Activated CD4-positive, alpha-beta T cell treated with anti-CD3 and anti-CD28 coated beads for 36 hours (primary cell): ENCODE data around the gene FAM78A. TPM values are rescaled to one million over a fixed set of nuclear protein-coding genes. Genes with fewer than 3 reads are reported as not detected.

Experiments used
- ATAC-seq: fragments of 200-7000 bp; cut with Tn5 transposase; one replicate; pipeline ENCODE4 v1.10.0; 2021; ENCODE audit warnings: mild to moderate bottlenecking, moderate library complexity
- CTCF ChIA-PET: fragments of 350-600 bp; sonication (Branson Sonifier 250); formaldehyde crosslinking; loops from one replicate; lab custom pipeline; 2021; ENCODE audit warnings: antibody characterized with exemption; lab: Charles Lee
- POLR2A ChIA-PET: fragments of 350-600 bp; sonication (Branson Sonifier 250); formaldehyde crosslinking; loops from one replicate; lab custom pipeline; 2021; ENCODE audit warnings: antibody characterized with exemption, inconsistent platforms; lab: Charles Lee
- DNase-seq: peaks from one replicate; pipeline ENCODE4 v3.0.0-alpha.2; 2020
- H3K27ac Mint-ChIP-seq: one replicate; pipeline ENCODE4 v1.8.0; 2021; ENCODE audit warnings: mixed read lengths
- H3K27me3 Mint-ChIP-seq: one replicate; pipeline ENCODE4 v1.8.0; 2021; ENCODE audit warnings: mixed read lengths
- H3K36me3 Mint-ChIP-seq: one replicate; pipeline ENCODE4 v1.8.0; 2021; ENCODE audit warnings: low read depth, mixed read lengths
- H3K4me1 Mint-ChIP-seq: one replicate; pipeline ENCODE4 v1.8.0; 2021; ENCODE audit warnings: mixed read lengths
- H3K4me3 Mint-ChIP-seq: one replicate; pipeline ENCODE4 v1.8.0; 2021; ENCODE audit warnings: mild to moderate bottlenecking, moderate library complexity, mixed read lengths
- H3K9me3 Mint-ChIP-seq: one replicate; pipeline ENCODE4 v1.8.0; 2021; ENCODE audit warnings: low read depth, mixed read lengths
- intact Hi-C, 2 experiments: fragments of 100-400 bp; cut with DNase I in 1 of 2; cut with micrococcal nuclease in 1 of 2; formaldehyde crosslinking; loops; one replicate each; pipeline versions ENCODE4 v1.14.2 to v1.15.1; 2022 to 2024; cut with DNase I, micrococcal nuclease
- total RNA-seq, 2 experiments: library from RNA; stranded (reverse); gene quantifications; one replicate each; pipeline ENCODE4 v1.2.3, GENCODE V29; 2021

Gene FAM78A
- total RNA-seq, 2 experiments from 2014 or later, result 36.6 to 52.3 TPM

DNA sequence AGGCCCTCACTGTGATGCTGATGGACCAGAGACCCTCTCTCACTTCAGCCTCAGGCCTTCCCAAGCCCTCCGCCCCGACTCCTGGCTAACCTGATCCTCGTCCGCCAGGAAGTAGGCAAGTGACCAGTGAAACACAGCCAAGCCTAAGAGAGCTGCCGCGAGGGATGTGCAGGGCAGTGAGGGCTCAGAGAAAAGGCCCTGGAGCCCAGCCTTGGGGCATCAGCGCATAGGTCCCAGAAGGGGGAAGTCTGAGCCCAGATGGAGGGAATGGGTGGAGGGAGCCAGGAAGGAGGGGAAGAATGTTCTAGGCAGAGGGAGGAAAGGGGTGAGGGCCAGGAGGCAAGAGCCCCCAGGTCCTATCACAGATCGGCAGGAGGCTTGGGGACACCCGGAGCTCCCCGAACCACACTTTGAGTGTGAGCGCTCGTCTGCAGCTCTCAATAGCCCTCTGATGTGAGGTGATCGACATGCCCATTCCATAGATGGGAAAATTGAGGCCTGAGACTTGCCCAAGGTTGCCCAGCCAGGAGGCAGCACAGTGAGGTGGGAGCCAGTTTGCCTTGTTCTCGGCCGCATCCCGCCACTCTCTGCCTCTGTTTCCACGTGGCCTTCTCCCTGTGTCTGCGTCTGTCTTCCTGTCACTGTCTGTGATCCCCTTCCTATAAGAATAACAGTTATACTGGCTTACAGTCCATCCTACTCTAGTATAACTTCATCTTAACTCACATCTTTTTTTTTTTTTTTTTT, 33.4 kb upstream of the FAM78A start:
- H3K9me3 Mint-ChIP-seq, result no peaks in the 10 kb centered on the region
- ChIA-PET POLR2A (no interaction called here), CTCF (interaction anchor here (1.1 to 1.4 kb wide), 2 partner anchors 12 to 26 kb away, joined by 4 read pairs; no protein-coding TSS in a partner anchor)
- intact Hi-C loops, result no loop called here
- H3K36me3 Mint-ChIP-seq, result no peaks in the 10 kb centered on the region
- no peaks in the 10 kb centered on the region for H3K27me3 Mint-ChIP-seq
- peaks cover 12% of the 10 kb centered on the region for H3K4me1 Mint-ChIP-seq
- no peak overlapping the region for H3K27ac Mint-ChIP-seq
- no peak for DNase-seq
- no peak overlapping the region for H3K4me3 Mint-ChIP-seq
- ATAC-seq, result no peak

DNA sequence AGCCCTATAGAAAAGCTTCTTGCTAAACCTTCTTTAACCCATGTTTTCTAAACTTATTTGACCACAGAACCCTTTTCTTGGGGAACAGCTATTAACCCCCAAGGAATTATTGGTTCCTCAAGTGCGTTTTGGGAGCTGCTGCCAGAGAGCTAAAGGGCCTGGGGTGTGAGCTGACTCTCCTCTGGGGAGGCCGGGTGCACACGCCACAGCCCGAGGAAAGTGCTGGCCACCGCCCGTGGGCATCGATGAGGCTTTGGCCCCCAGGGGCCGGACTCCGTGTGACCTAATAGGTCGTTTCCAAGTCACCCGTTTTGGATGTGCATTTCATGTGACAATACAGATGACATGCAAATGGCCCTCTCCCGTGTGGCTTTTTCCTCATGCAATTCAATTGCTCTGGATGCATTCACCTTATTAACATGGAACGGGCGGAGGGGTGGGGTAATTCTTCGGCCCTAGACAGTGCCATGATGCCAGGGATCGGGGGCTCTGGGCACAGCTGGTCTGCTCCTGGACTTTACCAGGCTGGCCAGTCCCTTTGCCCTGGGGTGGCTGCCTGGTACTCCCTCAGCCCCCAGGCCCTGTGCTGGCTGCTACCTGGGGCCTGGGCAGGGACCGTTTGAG, 32.7 kb upstream of the FAM78A start:
- Mint-ChIP-seq H3K27ac (no peak overlapping the region), H3K36me3 (no peaks in the 10 kb centered on the region), H3K4me1 (peaks cover 12% of the 10 kb centered on the region), H3K27me3 (no peaks in the 10 kb centered on the region), H3K4me3 (no peak overlapping the region), H3K9me3 (no peaks in the 10 kb centered on the region)
- ChIA-PET CTCF (interaction anchor here (0.6 to 1.4 kb wide), 2 partner anchors 27 to 42 kb away, joined by 4 read pairs; no protein-coding TSS in a partner anchor), POLR2A (no interaction called here)
- DNase-seq, result no peak
- intact Hi-C loops, result no loop called here
- ATAC-seq, result no peak

DNA sequence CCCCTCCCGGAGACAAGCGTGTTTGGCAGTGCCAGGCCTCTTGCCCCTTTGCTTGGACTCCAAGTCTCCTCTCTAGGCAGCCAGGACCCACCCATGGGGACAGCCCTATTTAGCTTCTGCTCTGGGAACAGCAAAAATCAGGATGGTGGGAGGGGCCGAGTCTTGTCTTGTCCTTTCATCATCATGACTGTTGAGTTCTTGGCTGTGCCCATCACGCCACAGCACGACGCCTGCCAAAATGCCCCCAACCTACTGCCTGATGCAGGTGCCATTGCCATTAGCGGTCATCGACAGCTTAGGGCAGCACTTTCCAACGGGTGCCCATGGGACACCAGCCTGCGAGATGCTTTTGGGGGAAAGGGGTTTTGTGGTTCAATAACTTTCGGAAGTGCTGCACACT, 32.1 kb upstream of the FAM78A start:
- no peaks in the 10 kb centered on the region for H3K27me3 Mint-ChIP-seq
- intact Hi-C loops, result no loop called here
- no peak overlapping the region for H3K4me3 Mint-ChIP-seq
- ChIA-PET CTCF (no interaction called here), POLR2A (no interaction called here)
- H3K4me1 Mint-ChIP-seq, result peaks cover 12% of the 10 kb centered on the region
- H3K27ac Mint-ChIP-seq, result peak overlapping the region; percentile 37
- H3K9me3 Mint-ChIP-seq, result no peaks in the 10 kb centered on the region
- no peaks in the 10 kb centered on the region for H3K36me3 Mint-ChIP-seq
- no peak for ATAC-seq
- DNase-seq, result no peak

DNA sequence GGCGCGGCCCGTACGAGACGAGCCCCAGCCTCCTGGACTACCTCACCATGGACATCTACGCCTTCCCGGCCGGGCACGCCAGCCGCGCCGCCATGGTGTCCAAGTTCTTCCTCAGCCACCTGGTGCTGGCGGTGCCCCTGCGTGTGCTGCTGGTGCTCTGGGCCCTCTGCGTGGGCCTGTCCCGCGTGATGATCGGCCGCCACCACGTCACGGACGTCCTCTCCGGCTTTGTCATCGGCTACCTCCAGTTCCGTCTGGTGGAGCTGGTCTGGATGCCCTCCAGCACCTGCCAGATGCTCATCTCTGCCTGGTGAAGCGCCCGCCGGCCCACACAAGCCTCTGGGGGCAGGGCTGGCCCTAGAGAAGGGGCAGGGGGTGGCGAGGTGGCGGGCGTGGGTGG, 31.7 kb upstream of the FAM78A start:
- Mint-ChIP-seq H3K4me3 (no peak overlapping the region), H3K36me3 (no peaks in the 10 kb centered on the region), H3K27me3 (no peaks in the 10 kb centered on the region), H3K9me3 (no peaks in the 10 kb centered on the region), H3K4me1 (peaks cover 12% of the 10 kb centered on the region), H3K27ac (no peak overlapping the region)
- ChIA-PET CTCF (no interaction called here), POLR2A (interaction anchor here (0.7 to 0.8 kb wide), 2 partner anchors 18 to 196 kb away, joined by 6 to 7 read pairs; no protein-coding TSS in a partner anchor)
- ATAC-seq, result no peak
- no peak for DNase-seq
- intact Hi-C loops, result no loop called here

DNA sequence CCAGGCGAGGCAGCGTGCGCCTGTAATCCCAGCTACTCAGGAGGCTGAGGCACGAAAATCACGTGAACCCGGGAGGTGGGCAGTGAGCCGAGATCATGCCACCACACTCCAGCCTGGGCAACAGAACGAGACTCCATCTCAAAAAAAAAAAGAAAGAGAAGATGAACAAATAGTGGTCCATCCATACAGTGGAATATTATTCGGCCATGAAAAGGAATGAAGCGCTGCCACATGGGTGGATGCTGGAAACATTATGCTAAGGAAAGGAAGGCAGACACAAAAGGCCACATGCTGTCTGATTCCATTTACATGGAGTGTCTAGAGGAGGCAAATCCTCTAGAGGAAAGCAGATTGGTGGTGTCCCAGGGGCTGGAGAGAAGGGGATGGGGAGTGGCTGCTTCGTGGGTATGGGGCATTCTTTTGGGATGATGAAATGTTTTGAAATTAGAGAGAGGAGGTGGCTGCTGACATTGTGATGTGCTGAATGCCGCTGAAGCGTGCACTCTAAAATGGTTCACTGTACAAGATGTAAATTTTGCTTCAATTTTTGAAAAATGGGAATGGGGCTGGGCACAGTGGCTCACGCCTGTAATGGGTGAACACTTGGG, 30.2 kb upstream of the FAM78A start:
- DNase-seq (no peak), ATAC-seq (no peak)
- intact Hi-C loops, result no loop called here
- ChIA-PET CTCF (no interaction called here), POLR2A (no interaction called here)
- Mint-ChIP-seq H3K4me1 (peaks cover 12% of the 10 kb centered on the region), H3K27ac (no peak overlapping the region), H3K9me3 (no peaks in the 10 kb centered on the region), H3K27me3 (no peaks in the 10 kb centered on the region), H3K36me3 (no peaks in the 10 kb centered on the region), H3K4me3 (no peak overlapping the region)

DNA sequence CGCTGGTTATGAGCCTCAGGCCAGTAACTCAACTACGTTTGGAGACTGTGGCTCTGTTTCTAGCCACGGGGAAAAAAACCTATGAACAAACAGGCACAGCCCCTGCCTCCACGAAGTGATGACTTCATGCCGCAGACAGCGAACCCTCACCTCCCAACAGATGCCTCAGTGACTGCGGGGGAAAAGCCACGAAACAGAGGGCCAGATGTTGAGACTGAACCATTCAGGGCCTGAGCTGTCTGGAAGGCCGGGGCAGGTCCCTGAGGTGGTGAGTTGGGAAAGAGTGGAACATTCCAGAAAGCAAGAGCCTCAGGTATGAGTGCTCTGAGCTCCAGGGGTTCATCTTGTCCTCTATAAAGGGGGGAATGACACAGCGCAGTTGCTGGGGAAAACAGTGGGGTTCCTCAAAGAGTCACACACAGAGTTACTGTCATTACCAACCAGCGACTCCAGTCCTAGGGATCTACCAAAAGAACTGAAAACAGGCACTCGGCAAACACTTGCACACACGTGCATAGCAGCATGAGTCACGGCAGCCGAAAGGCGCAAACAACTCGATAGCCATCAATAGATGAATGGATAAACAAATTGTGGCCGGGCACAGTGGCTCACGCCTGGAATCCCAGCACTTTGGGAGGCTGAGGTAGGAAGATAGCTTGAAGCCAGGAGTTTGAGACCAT, 28.5 kb upstream of the FAM78A start:
- Mint-ChIP-seq H3K4me1 (no peaks in the 10 kb centered on the region), H3K4me3 (no peak overlapping the region), H3K27me3 (no peaks in the 10 kb centered on the region), H3K9me3 (no peaks in the 10 kb centered on the region), H3K36me3 (no peaks in the 10 kb centered on the region), H3K27ac (no peak overlapping the region)
- ChIA-PET POLR2A (no interaction called here), CTCF (interaction anchor here (0.6 kb wide), 1 partner anchor 127 kb away, joined by 4 read pairs; no protein-coding TSS in a partner anchor)
- ATAC-seq, result no peak
- DNase-seq, result no peak
- intact Hi-C loops, result no loop called here

DNA sequence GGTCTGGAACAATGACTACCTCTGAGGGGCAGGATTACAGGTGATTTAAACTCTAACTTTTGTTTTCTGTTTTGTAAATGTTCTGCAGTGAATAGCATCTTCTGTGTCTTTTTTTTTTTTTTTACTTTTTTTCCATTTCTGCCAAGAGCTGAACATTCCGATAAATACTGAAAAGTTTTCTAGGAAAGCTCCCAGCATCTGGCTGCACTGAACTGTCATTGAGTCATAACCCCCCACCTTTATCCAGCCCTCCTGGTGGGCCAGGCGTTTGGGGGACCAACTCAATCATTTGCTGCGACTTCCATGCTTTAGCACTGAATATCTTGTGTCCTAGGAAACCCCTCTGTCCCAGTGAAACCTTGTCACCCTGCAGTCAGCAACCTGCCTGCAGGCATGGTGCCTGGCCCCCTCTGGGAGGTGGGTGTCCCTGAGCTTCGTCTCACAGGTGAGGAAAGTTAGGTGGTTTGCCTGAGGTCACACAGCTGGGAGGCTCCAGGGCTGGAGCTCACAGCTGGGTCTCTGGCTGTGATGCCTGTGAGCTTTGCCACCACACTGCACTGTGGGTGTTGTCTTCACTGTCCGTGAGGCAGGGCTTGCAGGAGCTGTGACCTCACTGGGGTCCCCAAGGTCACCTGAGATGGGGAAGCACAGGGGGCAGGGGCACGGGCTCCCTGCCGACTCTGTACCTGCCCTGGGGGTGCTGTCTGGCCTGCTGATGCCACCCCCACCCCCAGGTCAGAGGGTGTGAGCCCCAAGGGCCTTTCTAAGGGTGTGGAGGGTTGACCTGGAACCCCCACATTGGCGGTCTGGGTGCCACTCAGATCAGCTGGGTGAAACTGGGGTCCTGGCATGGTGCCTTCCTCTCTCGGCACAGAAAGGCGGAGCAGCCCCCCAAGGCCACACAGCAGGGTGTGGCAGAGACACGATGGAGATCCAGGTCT, 27.3 kb upstream of the FAM78A start:
- ChIA-PET CTCF (interaction anchor here (0.6 to 1.0 kb wide), 5 partner anchors 8 to 69 kb away, joined by 3 to 4 read pairs (median 3); no protein-coding TSS in a partner anchor), POLR2A (no interaction called here)
- DNase-seq (no peak), ATAC-seq (no peak)
- intact Hi-C loops, result no loop called here
- no peaks in the 10 kb centered on the region for H3K4me1 Mint-ChIP-seq
- no peaks in the 10 kb centered on the region for H3K27me3 Mint-ChIP-seq
- H3K36me3 Mint-ChIP-seq, result no peaks in the 10 kb centered on the region
- H3K4me3 Mint-ChIP-seq, result no peak overlapping the region
- no peak overlapping the region for H3K27ac Mint-ChIP-seq
- no peaks in the 10 kb centered on the region for H3K9me3 Mint-ChIP-seq

DNA sequence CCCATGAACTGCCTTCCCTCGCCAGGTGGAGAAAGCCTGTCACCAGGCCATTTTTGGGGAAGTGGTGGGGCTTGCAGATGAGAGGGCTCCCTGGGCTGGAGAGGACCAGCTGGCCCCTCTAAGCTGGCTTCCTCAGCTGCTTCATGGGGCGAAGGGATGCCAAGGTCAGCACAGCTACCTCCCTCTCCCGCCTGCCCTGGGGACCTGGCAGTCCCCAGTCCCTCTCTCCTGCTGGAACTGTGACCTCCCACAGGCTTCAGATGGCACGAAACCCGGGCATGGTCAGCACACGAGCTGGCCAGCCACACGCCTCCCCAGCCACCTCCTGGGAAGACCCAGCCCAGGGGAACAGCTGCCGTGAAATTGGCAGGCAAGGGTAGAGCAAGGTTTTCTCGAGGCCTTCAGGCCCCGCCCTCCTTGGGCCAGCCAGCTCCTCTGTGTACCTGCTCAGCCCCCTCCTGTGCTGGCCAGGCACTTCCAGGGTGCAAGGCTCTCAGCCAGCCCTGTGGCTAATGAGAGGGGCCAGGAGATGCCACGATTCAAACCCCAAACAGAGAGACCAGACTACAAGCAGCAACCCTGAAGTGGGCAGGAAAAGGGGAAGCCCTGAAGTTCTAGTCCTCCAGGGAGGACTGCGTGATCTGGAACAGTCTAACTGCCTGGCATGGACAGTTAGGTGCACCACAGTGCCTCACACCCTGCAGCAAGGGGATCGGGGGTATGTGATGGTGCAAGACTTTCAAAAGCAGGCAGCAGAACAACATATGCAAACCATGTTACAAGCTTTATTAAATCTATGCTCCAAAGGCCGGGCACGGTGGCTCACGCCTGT, 26.1 kb upstream of the FAM78A start:
- H3K27ac Mint-ChIP-seq, result no peak overlapping the region
- no peaks in the 10 kb centered on the region for H3K27me3 Mint-ChIP-seq
- H3K9me3 Mint-ChIP-seq, result no peaks in the 10 kb centered on the region
- ChIA-PET POLR2A (no interaction called here), CTCF (interaction anchor here (0.6 to 1.0 kb wide), 3 partner anchors 7 to 45 kb away, joined by 3 to 4 read pairs (median 3); no protein-coding TSS in a partner anchor)
- DNase-seq (no peak), ATAC-seq (no peak)
- H3K36me3 Mint-ChIP-seq, result no peaks in the 10 kb centered on the region
- no peaks in the 10 kb centered on the region for H3K4me1 Mint-ChIP-seq
- intact Hi-C loops, result no loop called here
- H3K4me3 Mint-ChIP-seq, result no peak overlapping the region

DNA sequence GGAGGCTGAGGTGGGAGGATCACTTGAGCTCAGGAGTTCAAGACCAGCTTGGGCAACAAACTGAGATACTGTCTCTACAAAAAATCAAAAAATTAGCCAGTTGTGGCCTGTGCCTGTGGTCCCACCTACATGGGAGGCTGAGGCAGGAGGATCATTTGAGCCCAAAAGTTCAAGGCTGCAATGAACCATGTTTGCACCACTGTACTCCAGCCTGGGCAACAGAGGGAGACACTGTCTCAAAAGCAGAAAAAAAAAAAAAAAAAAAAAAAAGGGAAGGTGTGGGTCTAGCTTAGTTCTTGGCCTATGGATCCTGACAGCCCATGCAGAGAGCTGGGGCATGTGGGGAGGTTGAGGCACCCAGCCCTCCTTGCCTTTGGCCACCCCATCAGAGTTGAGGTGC, 24.1 kb upstream of the FAM78A start:
- POLR2A ChIA-PET, result no interaction called here
- intact Hi-C loops, result no loop called here
- Mint-ChIP-seq H3K9me3 (no peaks in the 10 kb centered on the region), H3K4me3 (no peak overlapping the region), H3K27me3 (no peaks in the 10 kb centered on the region), H3K4me1 (no peaks in the 10 kb centered on the region), H3K27ac (no peak overlapping the region), H3K36me3 (no peaks in the 10 kb centered on the region)
- DNase-seq (no peak), ATAC-seq (no peak)
- CTCF ChIA-PET, result interaction anchor here (0.6 to 1.1 kb wide), 3 partner anchors 9 to 50 kb away, joined by 3 read pairs; no protein-coding TSS in a partner anchor

DNA sequence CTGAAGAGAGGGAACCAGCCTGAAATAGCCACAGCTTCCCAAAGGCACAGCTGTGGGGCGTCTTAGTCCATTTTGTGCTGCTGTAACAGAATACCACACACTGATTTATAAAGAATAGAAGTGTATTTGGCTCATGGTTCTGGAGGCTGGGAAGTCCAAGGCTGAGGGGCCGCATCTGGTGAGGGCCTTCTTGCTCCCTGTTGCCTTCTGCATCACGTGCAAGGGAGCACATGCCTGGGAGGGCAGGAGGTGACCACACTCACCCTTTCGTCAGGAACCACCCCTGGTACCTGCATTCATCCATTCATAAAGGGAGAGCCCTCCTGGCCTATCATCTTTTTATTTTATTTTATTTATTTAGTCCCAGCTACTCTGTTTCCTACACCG, 23.6 kb upstream of the FAM78A start:
- no peak overlapping the region for H3K4me3 Mint-ChIP-seq
- intact Hi-C loops, result no loop called here
- POLR2A ChIA-PET, result no interaction called here
- no peaks in the 10 kb centered on the region for H3K27me3 Mint-ChIP-seq
- no peak overlapping the region for H3K27ac Mint-ChIP-seq
- no peak for ATAC-seq
- CTCF ChIA-PET, result interaction anchor here (0.6 to 1.0 kb wide), 2 partner anchors 8 to 51 kb away, joined by 3 read pairs; no protein-coding TSS in a partner anchor
- no peak for DNase-seq
- H3K36me3 Mint-ChIP-seq, result no peaks in the 10 kb centered on the region
- no peaks in the 10 kb centered on the region for H3K4me1 Mint-ChIP-seq
- H3K9me3 Mint-ChIP-seq, result no peaks in the 10 kb centered on the region
